Osteocyte (in vitro differentiated cells): ENCODE measurements around the gene PLIN3. TPM values are rescaled to one million over a fixed set of nuclear protein-coding genes. Genes with fewer than 3 reads are reported as not detected.
"Not testable (repeated sequence)": the region's sequence is repeated elsewhere in the genome, so short reads cannot be mapped to it uniquely, and the experiment has no call there.

Source experiments
- DNase-seq: peaks from one replicate; pipeline ENCODE4 v3.0.0; 2021; ENCODE audit warnings: mixed read lengths; ENCODE audit not compliant: unreplicated experiment; ENCODE audit errors: extremely low spot score
- H3K27ac Mint-ChIP-seq: one replicate; pipeline ENCODE4 v1.8.0; 2021; ENCODE audit warnings: mild to moderate bottlenecking, mixed read lengths; ENCODE audit not compliant: unreplicated experiment
- H3K27me3 Mint-ChIP-seq: one replicate; pipeline ENCODE4 v1.8.0; 2021; ENCODE audit warnings: mixed read lengths; ENCODE audit not compliant: unreplicated experiment
- H3K36me3 Mint-ChIP-seq: one replicate; pipeline ENCODE4 v1.8.0; 2021; ENCODE audit warnings: mixed read lengths; ENCODE audit not compliant: unreplicated experiment
- H3K4me1 Mint-ChIP-seq: one replicate; pipeline ENCODE4 v1.8.0; 2021; ENCODE audit warnings: mixed read lengths; ENCODE audit not compliant: unreplicated experiment
- H3K4me3 Mint-ChIP-seq: one replicate; pipeline ENCODE4 v1.8.0; 2021; ENCODE audit warnings: mild to moderate bottlenecking, moderate library complexity, mixed read lengths; ENCODE audit not compliant: unreplicated experiment
- H3K9me3 Mint-ChIP-seq: one replicate; pipeline ENCODE4 v1.8.0; 2021; ENCODE audit warnings: mixed read lengths; ENCODE audit not compliant: unreplicated experiment
- CTCF ChIP-seq: fragments of 200-600 bp; sonication (generic); IDR thresholded peaks from 2 replicates; pipeline ENCODE4 v1.5.0; 2021; ENCODE audit warnings: antibody characterized with exemption, mild to moderate bottlenecking, moderate library complexity
- total RNA-seq: library from RNA; stranded (reverse); gene quantifications from 2 replicates; pipeline ENCODE4 v1.2.1, GENCODE V29; 2021

The PLIN3 gene
- total RNA-seq, 1 donor from 2014 or later, result 77.8 TPM

- H3K4me1 Mint-ChIP-seq, result no peaks in the 10 kb centered on the region
- no peaks in the 10 kb centered on the region for H3K9me3 Mint-ChIP-seq
- no peaks in the 10 kb centered on the region for H3K27me3 Mint-ChIP-seq
- no peak within 1 kb of the TSS for H3K27ac Mint-ChIP-seq
- DNase-seq, result no peak
- no peak for TF ChIP-seq CTCF
- H3K36me3 Mint-ChIP-seq, result no peaks in the 10 kb centered on the region
- no peak within 1 kb of the TSS for H3K4me3 Mint-ChIP-seq
Observed at GRCh38 chr19:4902796-4903195, 35.3 kb upstream of the PLIN3 start, which contains the start of gene ARRDC5. TSS of gene ARRDC5 (minus strand) at chr19:4902896. CDS start at chr19:4902825, 71 bp downstream.

DNA sequence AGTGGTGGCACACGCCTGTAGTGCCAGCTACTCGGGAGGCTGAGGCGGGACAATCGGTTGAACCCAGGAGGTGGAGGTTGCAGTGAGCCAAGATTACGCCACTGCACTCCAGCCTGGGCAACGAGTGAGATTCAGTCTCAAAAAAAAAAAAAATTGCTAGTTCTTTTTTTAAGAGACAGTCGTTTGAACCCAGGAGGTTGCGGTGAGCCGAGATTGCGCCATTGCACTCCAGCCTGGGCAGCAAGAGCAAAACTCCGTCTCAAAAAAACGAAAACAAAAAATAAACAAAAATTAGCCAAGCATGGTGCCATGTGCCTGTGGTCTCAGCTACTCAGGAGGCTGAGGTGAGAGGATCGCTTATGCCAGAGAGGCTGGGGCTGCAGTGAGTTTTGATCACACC is 33.4 kb upstream of the PLIN3 start:
- not testable (repeated sequence) for DNase-seq, H3K27ac Mint-ChIP-seq, H3K9me3 Mint-ChIP-seq, H3K27me3 Mint-ChIP-seq, H3K4me3 Mint-ChIP-seq, H3K36me3 Mint-ChIP-seq, H3K4me1 Mint-ChIP-seq

DNA sequence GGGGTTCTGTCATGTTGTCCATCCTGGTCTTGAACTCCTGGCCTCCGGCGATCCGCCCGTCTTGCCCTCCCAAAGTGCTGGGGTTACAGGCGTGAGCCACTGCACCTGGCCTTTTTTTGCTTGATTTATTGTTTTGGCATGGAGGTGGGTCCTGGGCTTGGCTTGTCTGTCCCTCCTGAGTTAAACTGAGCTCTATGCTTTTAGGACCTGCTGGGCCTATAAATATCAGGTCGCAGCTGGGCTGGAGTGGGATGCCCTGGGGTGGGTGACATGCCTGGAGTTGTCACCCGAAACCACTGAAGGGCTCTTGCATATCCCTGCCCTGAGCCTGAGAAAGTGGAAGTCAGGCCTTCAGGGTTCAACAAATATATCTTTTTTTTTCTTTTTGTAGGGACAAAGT is 29.7 kb upstream of the PLIN3 start:
- Mint-ChIP-seq H3K4me1 (peaks cover 1% of the 10 kb centered on the region), H3K27ac (no peak overlapping the region)

DNA sequence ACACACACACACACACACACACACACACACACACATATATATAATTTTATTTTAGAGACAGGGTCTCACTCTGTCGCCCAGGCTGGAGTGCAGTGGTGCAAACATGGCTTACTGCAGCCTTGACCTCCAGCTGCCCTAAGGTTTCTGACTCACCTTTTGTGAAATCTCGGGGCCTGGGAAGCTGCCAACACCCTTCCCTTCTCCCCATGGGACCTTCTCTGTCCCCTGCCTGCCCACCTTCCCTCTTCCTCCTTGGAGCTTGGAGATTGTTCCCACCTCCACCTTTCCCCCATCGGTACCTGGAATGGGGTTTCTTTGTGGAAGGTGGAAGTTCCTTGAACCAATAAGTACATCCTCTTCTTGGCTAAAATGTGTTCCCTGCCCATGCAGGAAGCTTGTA is 28.9 kb upstream of the PLIN3 start:
- TF ChIP-seq CTCF, result no peak
- no peak overlapping the region for H3K4me3 Mint-ChIP-seq
- no peaks in the 10 kb centered on the region for H3K36me3 Mint-ChIP-seq
- H3K9me3 Mint-ChIP-seq, result no peaks in the 10 kb centered on the region
- H3K4me1 Mint-ChIP-seq, result peaks cover 1% of the 10 kb centered on the region
- H3K27me3 Mint-ChIP-seq, result no peaks in the 10 kb centered on the region
- H3K27ac Mint-ChIP-seq, result no peak overlapping the region
- no peak for DNase-seq

More for the DNA sequence above, 29.7 kb upstream of the PLIN3 start:
- H3K9me3 Mint-ChIP-seq, result no peaks in the 10 kb centered on the region
- TF ChIP-seq CTCF, result no peak
- H3K36me3 Mint-ChIP-seq, result no peaks in the 10 kb centered on the region
- no peak for DNase-seq
- H3K27me3 Mint-ChIP-seq, result no peaks in the 10 kb centered on the region
- H3K4me3 Mint-ChIP-seq, result no peak overlapping the region

GRCh38 chr19:4892962-4893361 is 25.5 kb upstream of the PLIN3 start:
- not testable (repeated sequence) for H3K36me3 Mint-ChIP-seq, H3K27me3 Mint-ChIP-seq, H3K4me3 Mint-ChIP-seq, DNase-seq, H3K9me3 Mint-ChIP-seq, H3K27ac Mint-ChIP-seq
- peaks cover 10% of the 10 kb centered on the region for H3K4me1 Mint-ChIP-seq

DNA sequence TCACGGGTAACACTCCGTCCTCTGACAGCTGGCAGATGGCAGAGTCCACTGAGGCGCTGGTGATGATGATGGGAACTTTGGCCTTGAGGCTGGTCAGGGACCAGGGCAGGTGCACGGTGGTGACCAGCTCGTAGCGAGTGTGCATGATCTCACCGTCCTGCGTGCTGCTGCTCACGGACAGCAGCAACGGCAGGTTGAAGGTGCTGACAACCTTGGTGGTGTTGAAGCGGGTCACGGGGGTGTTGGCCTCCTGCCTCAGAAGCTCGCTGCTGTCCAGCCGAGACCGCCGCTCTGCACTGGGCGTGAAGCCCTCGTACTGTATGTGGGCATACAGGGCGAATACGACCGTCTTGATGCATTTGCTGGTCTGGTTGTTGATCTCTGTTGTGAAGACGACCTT is 23.6 kb upstream of the PLIN3 start:
- no peak for DNase-seq
- Mint-ChIP-seq H3K27ac (no peak overlapping the region), H3K4me1 (peaks cover 14% of the 10 kb centered on the region), H3K9me3 (no peaks in the 10 kb centered on the region), H3K36me3 (no peaks in the 10 kb centered on the region), H3K4me3 (no peak overlapping the region), H3K27me3 (no peaks in the 10 kb centered on the region)
- TF ChIP-seq CTCF, result no peak
